ENCODE data around the gene UBR4.

GRCh38 chr1:19070891-19071621 is 139.0 kb downstream of the UBR4 start:
- no peak for TF ChIP-seq CTCF (IDR thresholded peaks at IDR 0.05; ENCODE audit: poor library complexity)
- no peak for TF ChIP-seq EZH2 (IDR thresholded peaks at IDR 0.05; ENCODE audit: borderline replicate concordance)
- TF ChIP-seq EZH2phosphoT487 (IDR thresholded peaks at IDR 0.05; ENCODE audit: low read depth, severe bottlenecking, unreplicated experiment) = no peak
